Limb (tissue), 2 donors: ENCODE data around the gene CLK4.

Experiments used
- DNase-seq, 2 donors: peaks; one replicate each; pipeline ENCODE4 v3.0.0-alpha.2; 2016; ENCODE audit errors: extremely low spot score in 2 of 2

CLK4 gene

DNA sequence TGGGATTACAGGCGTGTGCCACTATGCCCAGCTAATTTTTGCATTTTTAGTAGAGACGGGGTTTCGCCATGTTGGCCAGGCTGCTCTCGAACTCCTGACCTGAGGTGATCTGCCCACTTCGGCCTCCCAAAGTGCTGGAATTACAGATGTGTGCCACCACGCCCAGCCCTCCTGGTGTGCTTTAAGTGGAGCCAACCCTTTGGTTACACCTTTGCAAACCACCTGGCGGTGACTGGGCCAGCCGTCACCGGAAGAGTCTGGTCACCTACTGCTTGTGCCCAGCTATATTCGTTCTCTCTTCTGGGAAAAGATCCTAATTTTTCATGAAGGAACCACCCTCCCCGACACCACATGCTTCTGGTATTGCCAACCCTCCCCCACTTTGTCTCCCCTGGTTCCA, 72.5 kb downstream of the CLK4 start:
- DNase-seq, result no peak

DNA sequence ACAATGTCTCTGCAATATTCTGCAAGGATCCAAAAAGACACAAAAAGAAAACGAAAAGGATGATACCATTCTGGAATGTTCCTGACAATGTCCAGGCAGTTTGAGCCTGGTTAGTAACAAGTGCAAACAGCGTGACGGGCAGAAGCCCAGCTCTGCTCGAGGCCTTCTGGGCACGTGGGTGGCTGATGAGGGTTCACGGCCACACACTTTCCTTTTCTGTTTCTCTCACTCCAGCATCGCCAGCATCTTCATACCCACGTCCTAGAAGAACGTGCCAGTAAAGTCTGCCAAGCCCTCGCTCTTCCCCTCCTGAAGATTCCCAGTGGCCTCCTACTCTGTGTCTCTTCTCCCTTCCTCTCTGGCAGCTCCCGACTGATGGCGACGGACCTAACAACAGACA, 73.3 kb downstream of the CLK4 start:
- no peak for DNase-seq
